ENCODE measurements around the gene VPS29. TPM values are rescaled to one million over a fixed set of nuclear protein-coding genes. Genes with fewer than 3 reads are reported as not detected.

Gene VPS29
- total RNA-seq, 4 donors from 2014 or later, result 72.2 to 96.1 (median 83.1) TPM

GRCh38 chr12:110538869-110539622 lies 37.1 kb upstream of the VPS29 start:
- 81% methylated on average over 5 of the region's 5 CpGs for WGBS
- Histone ChIP-seq H3K9me3 (no peaks in the 10 kb centered on the region), H3K36me3 (peaks cover 34% of the 10 kb centered on the region), H3K4me1 (peaks cover 64% of the 10 kb centered on the region), H3K27ac (peak overlapping the region; percentile 12), H3K4me3 (no peak overlapping the region), H3K27me3 (no peaks in the 10 kb centered on the region)
- DNase-seq (ENCODE audit: low spot score in 2 of 2), result no peak
- TF ChIP-seq, protein P1, sequence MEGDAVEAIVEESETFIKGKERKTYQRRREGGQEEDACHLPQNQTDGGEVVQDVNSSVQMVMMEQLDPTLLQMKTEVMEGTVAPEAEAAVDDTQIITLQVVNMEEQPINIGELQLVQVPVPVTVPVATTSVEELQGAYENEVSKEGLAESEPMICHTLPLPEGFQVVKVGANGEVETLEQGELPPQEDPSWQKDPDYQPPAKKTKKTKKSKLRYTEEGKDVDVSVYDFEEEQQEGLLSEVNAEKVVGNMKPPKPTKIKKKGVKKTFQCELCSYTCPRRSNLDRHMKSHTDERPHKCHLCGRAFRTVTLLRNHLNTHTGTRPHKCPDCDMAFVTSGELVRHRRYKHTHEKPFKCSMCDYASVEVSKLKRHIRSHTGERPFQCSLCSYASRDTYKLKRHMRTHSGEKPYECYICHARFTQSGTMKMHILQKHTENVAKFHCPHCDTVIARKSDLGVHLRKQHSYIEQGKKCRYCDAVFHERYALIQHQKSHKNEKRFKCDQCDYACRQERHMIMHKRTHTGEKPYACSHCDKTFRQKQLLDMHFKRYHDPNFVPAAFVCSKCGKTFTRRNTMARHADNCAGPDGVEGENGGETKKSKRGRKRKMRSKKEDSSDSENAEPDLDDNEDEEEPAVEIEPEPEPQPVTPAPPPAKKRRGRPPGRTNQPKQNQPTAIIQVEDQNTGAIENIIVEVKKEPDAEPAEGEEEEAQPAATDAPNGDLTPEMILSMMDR (IDR thresholded peaks at IDR 0.05), result no peak
- TF ChIP-seq POLR2A (IDR thresholded peaks at IDR 0.05) (no peak), POLR2AphosphoS5 (IDR thresholded peaks at IDR 0.05) (no peak), EP300 (IDR thresholded peaks at IDR 0.05) (no peak)

DNA sequence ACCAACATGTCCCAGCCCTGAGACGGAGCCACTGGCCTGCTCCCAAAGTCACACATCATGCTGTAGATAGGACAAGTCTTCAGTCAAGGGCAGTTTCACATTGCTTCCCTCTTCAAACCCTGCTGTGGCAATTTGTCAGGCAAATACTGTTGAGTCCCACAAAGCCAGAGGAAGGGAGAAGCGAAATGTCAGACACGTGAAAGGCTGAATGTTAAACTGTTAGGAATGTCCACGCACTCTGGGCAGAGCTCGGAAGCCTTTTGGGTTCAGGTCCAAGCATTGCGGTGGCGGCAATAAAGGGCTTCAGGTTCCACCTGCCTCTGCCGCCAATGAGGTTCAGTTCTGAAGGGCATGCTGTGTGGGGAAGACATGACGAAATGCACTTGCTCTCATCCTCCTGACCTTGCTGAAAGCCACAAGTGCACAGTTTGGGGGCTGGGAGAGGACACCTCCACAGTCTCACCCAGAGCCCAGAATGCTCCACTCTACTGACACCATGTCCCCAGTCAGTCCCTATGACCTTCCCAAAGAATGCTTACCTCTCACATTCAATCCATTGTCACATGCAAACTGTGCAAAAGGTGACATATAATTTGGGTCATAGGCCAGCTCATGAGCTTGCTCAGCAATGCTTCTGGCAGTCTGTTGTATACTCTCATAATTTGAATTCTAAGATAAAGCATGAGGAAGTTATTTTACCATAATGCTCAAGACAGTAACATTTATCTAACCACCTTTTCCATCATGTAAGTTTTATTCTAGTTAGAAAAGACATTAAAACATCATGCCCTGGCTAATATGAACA lies 35.9 kb upstream of the VPS29 start:
- Histone ChIP-seq H3K4me3 (no peak overlapping the region), H3K9me3 (no peaks in the 10 kb centered on the region), H3K27me3 (no peaks in the 10 kb centered on the region), H3K4me1 (peaks cover 64% of the 10 kb centered on the region), H3K27ac (peak overlapping the region; percentile 79), H3K36me3 (peaks cover 37% of the 10 kb centered on the region)
- 54% methylated on average over 7 of the region's 9 CpGs for WGBS
- TF ChIP-seq, protein P1 (IDR thresholded peaks at IDR 0.05), result no peak
- TF ChIP-seq POLR2A (IDR thresholded peaks at IDR 0.05) (no peak), POLR2AphosphoS5 (IDR thresholded peaks at IDR 0.05) (no peak), EP300 (IDR thresholded peaks at IDR 0.05) (no peak)
- DNase-seq (ENCODE audit: low spot score in 2 of 2), result no peak

DNA sequence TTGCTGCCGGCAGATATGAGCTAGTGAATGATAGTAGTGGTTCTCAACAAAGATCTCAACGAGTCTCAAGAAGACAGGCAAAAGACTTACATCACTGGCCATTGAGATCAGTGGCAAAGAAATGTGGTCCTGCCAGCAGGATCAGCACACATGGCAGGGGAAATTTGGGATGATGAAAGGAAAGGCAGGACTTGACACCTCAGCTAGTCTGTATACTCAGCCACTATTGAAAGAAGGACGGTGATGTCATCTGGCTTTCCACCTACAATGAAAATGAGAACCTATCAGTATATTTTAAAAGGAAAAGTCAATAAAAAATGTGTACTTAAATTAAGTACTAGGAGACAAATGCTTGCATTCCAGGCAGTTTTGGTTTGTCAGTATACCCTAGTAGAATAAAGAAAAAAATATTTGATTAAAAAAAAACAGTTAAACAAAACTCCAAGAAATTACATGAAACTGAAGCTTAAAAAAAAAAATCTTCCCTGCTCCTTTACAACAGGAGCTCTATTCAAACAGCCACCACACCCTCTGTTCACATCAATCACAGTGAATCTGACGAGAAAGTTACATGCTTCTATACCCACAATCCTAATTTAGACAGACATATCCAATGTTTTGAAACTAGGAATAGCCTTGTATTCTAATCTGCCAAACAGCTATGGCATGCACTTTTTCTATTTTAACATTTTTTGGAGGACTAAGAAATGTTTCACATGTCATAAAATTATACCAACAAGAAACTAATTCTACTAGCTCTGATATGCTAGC lies 35.1 kb upstream of the VPS29 start:
- 67% methylated on average over 4 of the region's 4 CpGs for WGBS

DNA sequence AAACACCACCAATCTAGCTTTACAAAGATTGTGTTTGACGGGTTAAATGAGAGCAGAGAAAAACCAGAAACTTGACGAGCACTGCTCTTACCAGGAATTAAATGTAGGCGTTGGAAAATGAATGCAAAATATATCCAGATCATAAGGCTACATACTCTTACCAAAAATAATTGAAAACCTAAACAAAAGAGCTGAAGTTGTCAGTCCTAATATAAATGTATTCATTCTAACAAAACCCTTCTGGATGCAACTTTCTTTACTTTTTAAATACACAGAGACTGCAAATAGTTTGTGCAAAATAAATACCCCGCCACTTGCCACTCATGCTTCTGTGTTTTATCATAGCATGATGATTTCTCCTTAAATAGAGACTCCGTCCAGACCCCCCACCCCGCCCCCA lies 32.9 kb upstream of the VPS29 start:
- H3K27ac ChIP-seq, result no peak overlapping the region
- H3K36me3 ChIP-seq, result peaks cover 37% of the 10 kb centered on the region
- WGBS, result 92% methylated on average over 6 of the region's 6 CpGs
- no peaks in the 10 kb centered on the region for H3K9me3 ChIP-seq
- no peaks in the 10 kb centered on the region for H3K27me3 ChIP-seq
- peaks cover 67% of the 10 kb centered on the region for H3K4me1 ChIP-seq
- H3K4me3 ChIP-seq, result no peak overlapping the region
- no peak for TF ChIP-seq EP300 (IDR thresholded peaks at IDR 0.05)
- no peak for TF ChIP-seq POLR2AphosphoS5 (IDR thresholded peaks at IDR 0.05)
- no peak for TF ChIP-seq POLR2A (IDR thresholded peaks at IDR 0.05)
- TF ChIP-seq, protein P1 (IDR thresholded peaks at IDR 0.05), result no peak
- no peak for DNase-seq (ENCODE audit: low spot score in 2 of 2)

More for the DNA sequence above, 35.1 kb upstream of the VPS29 start:
- Histone ChIP-seq H3K27me3 (no peaks in the 10 kb centered on the region), H3K4me1 (peaks cover 64% of the 10 kb centered on the region), H3K9me3 (no peaks in the 10 kb centered on the region), H3K27ac (peak overlapping the region; percentile 79), H3K36me3 (peaks cover 37% of the 10 kb centered on the region), H3K4me3 (no peak overlapping the region)
- no peak for DNase-seq (ENCODE audit: low spot score in 2 of 2)
- TF ChIP-seq POLR2A (IDR thresholded peaks at IDR 0.05), result no peak
- TF ChIP-seq EP300 (IDR thresholded peaks at IDR 0.05), result no peak
- TF ChIP-seq, protein P1 (IDR thresholded peaks at IDR 0.05), result no peak
- no peak for TF ChIP-seq POLR2AphosphoS5 (IDR thresholded peaks at IDR 0.05)

Measured in suprapubic skin (tissue), 4 donors.